Spleen (tissue), 11 donors: ENCODE results near the gene KCNMB4. TPM values are rescaled to one million over a fixed set of nuclear protein-coding genes. Genes with fewer than 3 reads are reported as not detected.

ENCODE experiments used
- DNase-seq: peaks from one replicate; pipeline ENCODE4 v3.0.0-alpha.2; 2020
- H3K27ac ChIP-seq, 8 donors: fragments of 200-600 bp; sonication (generic) in 7 of 8; 1 replicate in 4 of 8; 2 replicates in 4 of 8; pipeline versions ENCODE4 v1.5.0 to v1.8.0; 2016 to 2021; ENCODE audit warnings: inconsistent platforms in 4 of 8, mild to moderate bottlenecking in 4 of 8, moderate library complexity in 1 of 8
- H3K27me3 ChIP-seq, 7 donors: fragments of 200-600 bp; sonication (generic) in 6 of 7; replicated peaks in 1 of 7; 1 replicate in 4 of 7; 2 replicates in 3 of 7; pipeline versions ENCODE4 v1.5.0 to v1.8.0; 2016 to 2021; ENCODE audit warnings: inconsistent platforms in 3 of 7, mild to moderate bottlenecking in 1 of 7
- H3K36me3 ChIP-seq, 6 donors: fragments of 200-600 bp; sonication (generic) in 5 of 6; 1 replicate in 4 of 6; 2 replicates in 2 of 6; pipeline versions ENCODE4 v1.5.0 to v1.8.0; 2016 to 2021; ENCODE audit warnings: inconsistent platforms in 2 of 6
- H3K4me1 ChIP-seq, 6 donors: fragments of 200-600 bp; sonication (generic) in 5 of 6; 1 replicate in 3 of 6; 2 replicates in 3 of 6; pipeline versions ENCODE4 v1.5.0 to v1.8.0; 2016 to 2021; ENCODE audit warnings: inconsistent platforms in 3 of 6
- H3K4me3 ChIP-seq, 8 donors: fragments of 200-600 bp; sonication (generic) in 7 of 8; 1 replicate in 4 of 8; 2 replicates in 4 of 8; pipeline versions ENCODE4 v1.5.0 to v1.8.0; 2016 to 2021; ENCODE audit warnings: inconsistent platforms in 4 of 8, mild to moderate bottlenecking in 4 of 8, moderate library complexity in 2 of 8
- H3K9me3 ChIP-seq, 8 donors: fragments of 200-600 bp; sonication (generic) in 7 of 8; 1 replicate in 4 of 8; 2 replicates in 4 of 8; pipeline versions ENCODE4 v1.5.0 to v1.8.0; 2016 to 2021; ENCODE audit warnings: inconsistent platforms in 4 of 8
- CTCF ChIP-seq, 11 experiments: fragments of 200-600 bp in 7 of 11; fragments of 450-650 bp in 4 of 11; sonication (generic) in 4 of 11; IDR thresholded peaks in 8 of 11; conservative IDR thresholded peaks in 3 of 11; 1 replicate in 7 of 11; 2 replicates in 4 of 11; pipeline versions ENCODE4 v1.4.0 to v1.8.0; 2016 to 2021; ENCODE audit warnings: antibody characterized with exemption in 11 of 11, inconsistent platforms in 4 of 11, mild to moderate bottlenecking in 1 of 11
- POLR2A ChIP-seq, 3 donors: fragments of 450-650 bp; IDR thresholded peaks; one replicate each; pipeline ENCODE4 v1.5.1; 2017; ENCODE audit warnings: antibody characterized with exemption in 3 of 3, mild to moderate bottlenecking in 1 of 3
- POLR2AphosphoS5 ChIP-seq, 3 donors: sonication (generic); formaldehyde crosslinking; IDR thresholded peaks; one replicate each; pipeline ENCODE4 v1.5.1; 2017; ENCODE audit warnings: antibody characterized with exemption in 3 of 3
- WGBS, 5 donors: extraction: QIAGEN DNeasy Blood & Tissue Kit in 3 of 5; methylation state at CpG; one replicate each; pipeline versions ENCODE4 v1.1.5 to v1.1.7; 2013 to 2018; 5-methylcytosine and 5-hydroxymethylcytosine counted together
- intact Hi-C: fragments of 100-400 bp; cut with DNase I; formaldehyde crosslinking; loops from one replicate; pipeline ENCODE4 v1.15.0; 2023; ENCODE audit warnings: low total_unique reads
- polyA plus RNA-seq, 3 donors: library from polyadenylated mRNA; stranded (reverse); fragments of 200-250 nt; gene quantifications; one replicate each; pipeline ENCODE4 v1.2.1, GENCODE V29; 2013
- total RNA-seq, 7 donors: library from RNA; depleted of rRNA in 3 of 7; stranded (reverse); fragments of >200 nt in 3 of 7; fragmentation: NEBNext Ultra II Directional in 4 of 7; extraction: Animal tissue kit (Norgen Biotek cat#: 25700) in 4 of 7; gene quantifications; one replicate each; pipeline versions ENCODE4 v1.1.0 to v1.2.1, GENCODE V29; 2016 to 2021
- donor health status: healthy with polysubstance abuse.
- donor health status: DM: no; HTN: no; CAD: no; lungs with moderate emphysema.
- donor health status: DM: no; HTN: no; CAD: no.
- donor health status: Bipolar disorder and iron deficiency.
- donor health status: healthy.
- donor health status: DM: no; HTN: no; CAD: no.
- donor health status: DM: yes; HTN: yes; CAD: no.

Gene KCNMB4
- total and polyA plus RNA-seq, 10 donors: 1.1 to 6.3 (median 2.4) TPM

DNA sequence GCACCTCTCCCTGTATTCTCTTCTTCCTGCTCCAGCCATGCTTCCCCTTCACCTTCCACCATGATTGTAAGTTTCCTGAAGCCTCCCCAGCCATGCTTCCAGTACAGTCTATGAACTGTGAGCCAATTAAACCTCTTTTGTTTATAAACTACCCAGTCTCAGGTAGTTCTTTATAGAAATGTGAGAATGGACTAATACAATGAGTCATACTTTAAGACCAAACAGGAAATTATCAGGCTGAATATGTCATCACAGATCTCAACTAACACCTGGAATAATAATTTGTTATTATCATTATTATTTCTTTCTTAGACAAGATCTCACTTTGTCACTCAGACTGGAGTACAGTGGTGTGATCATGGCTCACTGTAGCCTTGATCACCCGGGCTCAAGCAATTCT is 85.4 kb downstream of the KCNMB4 start:
- Histone ChIP-seq H3K4me1 (no peaks in the 10 kb centered on the region), H3K36me3 (no peaks in the 10 kb centered on the region), H3K9me3 (peaks cover 0 to 50% (median 35%) of the 10 kb centered on the region in 8 donors), H3K4me3 (no peak overlapping the region), H3K27me3 (peaks cover 0 to 9% (median 0%) of the 10 kb centered on the region in 7 donors), H3K27ac (no peak overlapping the region)
- TF ChIP-seq POLR2A (IDR thresholded peaks at IDR 0.05) (no peak), POLR2AphosphoS5 (IDR thresholded peaks at IDR 0.05) (no peak), CTCF (IDR thresholded peaks at IDR 0.05 in 8 of 11, conservative IDR thresholded peaks at IDR 0.05 in 3 of 11) (no peak)
- intact Hi-C loops: no loop called here
- WGBS, 5 donors: 73 to 94% (median 87%) methylated on average over 1 of the region's 1 CpG
- DNase-seq: no peak

GRCh38 chr12:70456953-70457352 is 90.9 kb downstream of the KCNMB4 start:
- Histone ChIP-seq H3K9me3 (peaks cover 0 to 38% (median 20%) of the 10 kb centered on the region in 8 donors), H3K36me3 (no peaks in the 10 kb centered on the region), H3K4me3 (no peak overlapping the region), H3K27ac (no peak overlapping the region), H3K4me1 (no peaks in the 10 kb centered on the region), H3K27me3 (peaks cover 0 to 16% (median 0%) of the 10 kb centered on the region in 7 donors)
- intact Hi-C loops: no loop called here
- TF ChIP-seq POLR2A (IDR thresholded peaks at IDR 0.05) (no peak), POLR2AphosphoS5 (IDR thresholded peaks at IDR 0.05) (no peak), CTCF (IDR thresholded peaks at IDR 0.05 in 8 of 11, conservative IDR thresholded peaks at IDR 0.05 in 3 of 11) (no peak)
- DNase-seq: no peak

- TF ChIP-seq POLR2A (IDR thresholded peaks at IDR 0.05) (no peak), CTCF (IDR thresholded peaks at IDR 0.05 in 8 of 11, conservative IDR thresholded peaks at IDR 0.05 in 3 of 11) (no peak), POLR2AphosphoS5 (IDR thresholded peaks at IDR 0.05) (no peak)
- Histone ChIP-seq H3K27ac (no peak overlapping the region), H3K27me3 (peaks cover 0 to 11% (median 0%) of the 10 kb centered on the region in 7 donors), H3K36me3 (no peaks in the 10 kb centered on the region), H3K4me1 (no peaks in the 10 kb centered on the region), H3K4me3 (no peak overlapping the region), H3K9me3 (peaks cover 0 to 48% (median 34%) of the 10 kb centered on the region in 8 donors)
- no peak for DNase-seq
- intact Hi-C loops: no loop called here
Measured at GRCh38 chr12:70459786-70460185, 93.7 kb downstream of the KCNMB4 start.

DNA sequence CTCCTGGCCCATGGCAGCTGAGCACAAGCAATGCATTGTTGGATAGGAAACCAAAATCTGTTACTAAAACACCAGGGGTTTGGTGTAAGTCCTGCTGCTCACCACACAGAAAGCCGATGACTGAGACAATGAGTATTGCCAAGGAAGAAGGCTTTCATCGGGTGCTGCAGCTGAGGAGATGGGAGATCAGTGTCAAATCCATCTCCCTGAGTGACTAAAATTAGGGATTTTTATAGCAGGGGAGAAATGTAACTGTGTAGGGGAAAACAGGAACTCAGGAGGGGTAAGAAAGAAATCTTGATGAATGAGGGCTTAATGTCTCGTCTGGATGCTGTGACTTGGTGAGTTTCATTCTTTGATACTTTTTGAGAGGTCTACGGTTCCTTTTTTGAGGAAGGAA is 97.9 kb downstream of the KCNMB4 start:
- WGBS, 5 donors: 87 to 96% (median 89%) methylated on average over 4 of the region's 4 CpGs
- Histone ChIP-seq H3K27me3 (peaks cover 0 to 4% (median 0%) of the 10 kb centered on the region in 7 donors), H3K27ac (no peak overlapping the region), H3K4me3 (no peak overlapping the region), H3K36me3 (no peaks in the 10 kb centered on the region), H3K9me3 (peaks cover 0 to 42% (median 31%) of the 10 kb centered on the region in 8 donors), H3K4me1 (no peaks in the 10 kb centered on the region)
- intact Hi-C loops: no loop called here
- DNase-seq: no peak
- no peak for TF ChIP-seq POLR2AphosphoS5 (IDR thresholded peaks at IDR 0.05)
- no peak for TF ChIP-seq CTCF (IDR thresholded peaks at IDR 0.05 in 8 of 11, conservative IDR thresholded peaks at IDR 0.05 in 3 of 11)
- TF ChIP-seq POLR2A (IDR thresholded peaks at IDR 0.05): no peak
